B cell (primary cell): Measurements from ENCODE around the gene EEF1A1. TPM values are rescaled to one million over a fixed set of nuclear protein-coding genes. Genes with fewer than 3 reads are reported as not detected.

Experiments used
- ATAC-seq: fragments of 200-7000 bp; cut with Tn5 transposase; one replicate; pipeline ENCODE4 v1.10.0; 2021; ENCODE audit warnings: low read depth, mild to moderate bottlenecking, moderate number of reproducible peaks, moderate library complexity
- CTCF ChIA-PET: fragments of 350-600 bp; sonication (Branson Sonifier 250); formaldehyde crosslinking; loops from one replicate; lab custom pipeline; 2021; ENCODE audit warnings: antibody characterized with exemption, inconsistent platforms; lab: Charles Lee
- POLR2A ChIA-PET: fragments of 350-600 bp; sonication (Branson Sonifier 250); formaldehyde crosslinking; loops from one replicate; lab custom pipeline; 2021; ENCODE audit warnings: antibody characterized with exemption; lab: Charles Lee
- DNase-seq: peaks from one replicate; pipeline ENCODE4 v3.0.0; 2013
- H2AFZ ChIP-seq: 2 replicates; pipeline ENCODE4 v1.6.1; 2012; ENCODE audit warnings: mild to moderate bottlenecking, low read depth, low read length; ENCODE audit not compliant: insufficient read depth, poor library complexity, severe bottlenecking
- H3K27ac ChIP-seq, 2 donors: 1 replicate in 1 of 2; 2 replicates in 1 of 2; pipeline ENCODE4 v1.5.1; 2012 to 2013; ENCODE audit warnings: low read length in 2 of 2, mild to moderate bottlenecking in 2 of 2, moderate library complexity in 1 of 2
- H3K27me3 ChIP-seq, 4 experiments: fragments of 200-600 bp in 1 of 4; sonication (generic) in 1 of 4; replicated peaks in 1 of 4; 1 replicate in 2 of 4; 2 replicates in 2 of 4; pipeline versions ENCODE4 v1.6.1 to v1.7.0; 2013 to 2016; ENCODE audit warnings: low read length in 3 of 4, mild to moderate bottlenecking in 2 of 4, mixed read lengths in 1 of 4, moderate library complexity in 1 of 4; ENCODE audit not compliant: insufficient read depth in 4 of 4, control insufficient read depth in 3 of 4; ENCODE audit errors: control extremely low read depth in 1 of 4
- H3K36me3 ChIP-seq, 2 experiments: replicated peaks in 1 of 2; 1 replicate in 1 of 2; 2 replicates in 1 of 2; pipeline versions ENCODE4 v1.6.1 to v1.7.1; 2013; ENCODE audit warnings: low read length in 1 of 2; ENCODE audit not compliant: insufficient read depth in 2 of 2, control insufficient read depth in 1 of 2; ENCODE audit errors: control extremely low read depth in 1 of 2, extremely low read depth in 1 of 2
- H3K4me1 ChIP-seq, 2 donors: fragments of 200-600 bp in 1 of 2; sonication (generic) in 1 of 2; 1 replicate in 1 of 2; 2 replicates in 1 of 2; pipeline versions ENCODE4 v1.5.1 to v1.6.1; 2013 to 2017; ENCODE audit warnings: low read length in 2 of 2; ENCODE audit not compliant: control insufficient read depth in 2 of 2, insufficient read depth in 2 of 2
- H3K4me2 ChIP-seq: replicated peaks from 2 replicates; pipeline ENCODE3; 2012; ENCODE audit warnings: mild to moderate bottlenecking, low read depth, low read length; ENCODE audit not compliant: poor library complexity, severe bottlenecking
- H3K4me3 ChIP-seq, 5 experiments: fragments of 200-600 bp in 1 of 5; sonication (generic) in 1 of 5; 1 replicate in 3 of 5; 2 replicates in 2 of 5; pipeline versions ENCODE4 v1.5.1 to v1.7.0; 2011 to 2016; ENCODE audit warnings: low read length in 4 of 5, mild to moderate bottlenecking in 4 of 5, low read depth in 2 of 5, control low read depth in 1 of 5, moderate library complexity in 1 of 5; ENCODE audit not compliant: insufficient read depth in 1 of 5; ENCODE audit errors: control extremely low read depth in 1 of 5, extremely low read depth in 1 of 5
- H3K79me2 ChIP-seq: fragments of 200-600 bp; sonication (generic); one replicate; pipeline ENCODE4 v1.6.0; 2016; ENCODE audit warnings: low read length; ENCODE audit not compliant: control insufficient read depth, insufficient read depth
- H3K9ac ChIP-seq: fragments of 200-600 bp; sonication (generic); 2 replicates; pipeline ENCODE4 v1.6.1; 2017; ENCODE audit warnings: mild to moderate bottlenecking, low read length, moderate library complexity
- H3K9me3 ChIP-seq, 3 donors: one replicate each; pipeline versions ENCODE4 v1.6.1 to v1.7.1; 2013; ENCODE audit warnings: low read length in 2 of 3; ENCODE audit not compliant: control insufficient read depth in 2 of 3, insufficient read depth in 1 of 3; ENCODE audit errors: control extremely low read depth in 1 of 3
- H4K20me1 ChIP-seq: 2 replicates; pipeline ENCODE4 v1.6.0; 2012; ENCODE audit warnings: mild to moderate bottlenecking, low read length; ENCODE audit not compliant: insufficient read depth, control insufficient read depth, poor library complexity, severe bottlenecking
- H3K27ac Mint-ChIP-seq: one replicate; pipeline ENCODE4 v1.8.0; 2021; ENCODE audit warnings: mixed read lengths
- H3K27me3 Mint-ChIP-seq: one replicate; pipeline ENCODE4 v1.8.0; 2021; ENCODE audit warnings: mixed read lengths
- H3K4me1 Mint-ChIP-seq: one replicate; pipeline ENCODE4 v1.8.0; 2021; ENCODE audit warnings: mixed read lengths
- H3K4me3 Mint-ChIP-seq: one replicate; pipeline ENCODE4 v1.8.0; 2021; ENCODE audit warnings: mixed read lengths
- H3K9me3 Mint-ChIP-seq: one replicate; pipeline ENCODE4 v1.8.0; 2022; ENCODE audit warnings: mixed read lengths; ENCODE audit not compliant: insufficient read depth
- CTCF ChIP-seq: fragments of 200-600 bp; IDR thresholded peaks from one replicate; pipeline ENCODE4 v1.8.0; 2022; ENCODE audit warnings: antibody characterized with exemption, mild to moderate bottlenecking
- EZH2 ChIP-seq: IDR thresholded peaks from 2 replicates; pipeline ENCODE4 v1.6.1; 2012; ENCODE audit warnings: borderline replicate concordance, low read depth, mild to moderate bottlenecking, moderate library complexity, low read length; ENCODE audit not compliant: insufficient read depth, poor library complexity, severe bottlenecking
- WGBS: methylation state at CpG from one replicate; pipeline ENCODE4 v1.1.5; 2013; ENCODE audit warnings: missing lambda C conversion rate; ENCODE audit not compliant: insufficient coverage; 5-methylcytosine and 5-hydroxymethylcytosine counted together
- intact Hi-C: fragments of 100-400 bp; cut with micrococcal nuclease; formaldehyde crosslinking; loops from one replicate; pipeline ENCODE4 v1.10.0; 2022
- polyA plus RNA-seq: library from polyadenylated mRNA; depleted of rRNA; stranded (reverse); fragments of >200 nt; gene quantifications from 2 replicates; pipeline ENCODE4 v1.2.3, GENCODE V29; 2012
- total RNA-seq, 2 donors: library from RNA; stranded (reverse); fragments of 120-200 nt in 1 of 2; gene quantifications; 1 replicate in 1 of 2; 2 replicates in 1 of 2; pipeline versions ENCODE4 v1.2.3 to v1.2.4, GENCODE V29; 2013 to 2022

The EEF1A1 gene
- total and polyA plus RNA-seq, 2 donors (not counting 1 experiment from before 2014, with no cell fraction given): 9,671 to 12,769 TPM

GRCh38 chr6:73565767-73566485 is 45.1 kb upstream of the EEF1A1 start:
- 99% methylated on average over 9 of the region's 11 CpGs for WGBS
- H3K4me1 ChIP-seq: peaks cover 0 to 3% of the 10 kb centered on the region in 2 donors
- no peaks in the 10 kb centered on the region for H3K27me3 Mint-ChIP-seq
- no peak overlapping the region for H3K4me2 ChIP-seq
- no peak overlapping the region for H3K4me3 ChIP-seq
- H3K36me3 ChIP-seq: no peaks in the 10 kb centered on the region
- H3K27ac ChIP-seq: no peak overlapping the region
- DNase-seq (no peak), ATAC-seq (no peak)
- H2AFZ ChIP-seq: no peak overlapping the region
- H3K9ac ChIP-seq: no peak overlapping the region
- H3K27me3 ChIP-seq: no peaks in the 10 kb centered on the region
- no peaks in the 10 kb centered on the region for H3K79me2 ChIP-seq
- H3K9me3 ChIP-seq: no peaks in the 10 kb centered on the region
- peaks cover under 1% of the 10 kb centered on the region for H3K4me1 Mint-ChIP-seq
- ChIA-PET POLR2A (no interaction called here), CTCF (interaction anchor here (1.8 kb wide), 1 partner anchor 14 kb away, joined by 9 read pairs; no protein-coding TSS in a partner anchor)
- no peak overlapping the region for H3K4me3 Mint-ChIP-seq
- no peaks in the 10 kb centered on the region for H3K9me3 Mint-ChIP-seq
- TF ChIP-seq CTCF (no peak), EZH2 (no peak)
- intact Hi-C loops: no loop called here
- H3K27ac Mint-ChIP-seq: no peak overlapping the region
- H4K20me1 ChIP-seq: no peaks in the 10 kb centered on the region

DNA sequence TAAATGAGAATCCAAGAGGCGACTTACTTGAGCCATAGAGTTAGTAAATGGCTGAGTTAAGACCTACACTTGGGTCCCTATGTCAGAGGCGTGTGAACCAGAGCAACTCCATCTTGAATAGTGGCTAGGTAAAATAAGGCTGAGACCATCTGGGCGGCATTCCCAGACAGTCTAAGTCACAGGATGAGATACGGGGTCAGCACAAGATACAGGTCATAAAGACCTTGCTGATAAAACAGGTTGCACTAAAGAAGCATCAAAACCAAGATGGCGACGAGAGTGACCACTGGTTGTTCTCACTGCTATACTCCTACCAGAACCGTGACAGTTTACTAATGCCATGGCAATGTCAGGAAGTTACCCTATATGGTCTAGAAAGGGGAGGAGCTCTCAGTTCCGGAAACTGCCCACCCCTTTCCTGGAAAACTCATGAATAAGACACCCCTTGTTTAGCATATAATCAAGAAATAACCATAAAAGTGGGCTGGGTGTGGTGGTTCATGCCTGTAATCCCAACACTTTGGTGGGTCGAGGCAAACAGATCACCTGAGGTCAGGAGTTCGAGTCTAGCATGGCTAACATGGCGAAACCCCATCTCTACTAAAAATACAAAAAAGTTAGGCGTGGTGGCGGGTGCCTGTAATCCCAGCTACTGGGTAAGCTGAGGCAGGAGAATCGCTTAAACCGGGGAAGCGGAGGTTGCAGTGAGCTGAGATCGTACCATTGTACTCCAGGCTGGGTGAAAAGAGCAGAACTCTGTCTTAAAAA is 43.9 kb upstream of the EEF1A1 start:
- H3K4me1 Mint-ChIP-seq: peaks cover 9% of the 10 kb centered on the region
- Histone ChIP-seq H2AFZ (no peak overlapping the region), H3K9me3 (no peaks in the 10 kb centered on the region), H3K4me3 (no peak overlapping the region), H3K79me2 (no peaks in the 10 kb centered on the region), H3K4me1 (peaks cover 0 to 3% of the 10 kb centered on the region in 2 donors), H3K36me3 (no peaks in the 10 kb centered on the region), H3K9ac (no peak overlapping the region), H3K4me2 (no peak overlapping the region), H4K20me1 (no peaks in the 10 kb centered on the region), H3K27ac (no peak overlapping the region), H3K27me3 (no peaks in the 10 kb centered on the region)
- no peaks in the 10 kb centered on the region for H3K9me3 Mint-ChIP-seq
- H3K27me3 Mint-ChIP-seq: no peaks in the 10 kb centered on the region
- 97% methylated on average over 7 of the region's 17 CpGs for WGBS
- DNase-seq (no peak), ATAC-seq (no peak)
- ChIA-PET CTCF (no interaction called here), POLR2A (no interaction called here)
- H3K4me3 Mint-ChIP-seq: no peak overlapping the region
- no peak overlapping the region for H3K27ac Mint-ChIP-seq
- intact Hi-C loops: no loop called here
- TF ChIP-seq EZH2: no peak
- TF ChIP-seq CTCF: no peak
